Spleen (tissue), 11 donors: ENCODE measurements around the gene PRR30. TPM values are rescaled to one million over a fixed set of nuclear protein-coding genes. Genes with fewer than 3 reads are reported as not detected.

Source experiments
- DNase-seq: peaks from one replicate; pipeline ENCODE4 v3.0.0-alpha.2; 2020
- H3K27ac ChIP-seq, 8 donors: fragments of 200-600 bp; sonication (generic) in 7 of 8; 1 replicate in 4 of 8; 2 replicates in 4 of 8; pipeline versions ENCODE4 v1.5.0 to v1.8.0; 2016 to 2021; ENCODE audit warnings: inconsistent platforms in 4 of 8, mild to moderate bottlenecking in 4 of 8, moderate library complexity in 1 of 8
- H3K27me3 ChIP-seq, 7 donors: fragments of 200-600 bp; sonication (generic) in 6 of 7; replicated peaks in 1 of 7; 1 replicate in 4 of 7; 2 replicates in 3 of 7; pipeline versions ENCODE4 v1.5.0 to v1.8.0; 2016 to 2021; ENCODE audit warnings: inconsistent platforms in 3 of 7, mild to moderate bottlenecking in 1 of 7
- H3K36me3 ChIP-seq, 6 donors: fragments of 200-600 bp; sonication (generic) in 5 of 6; 1 replicate in 4 of 6; 2 replicates in 2 of 6; pipeline versions ENCODE4 v1.5.0 to v1.8.0; 2016 to 2021; ENCODE audit warnings: inconsistent platforms in 2 of 6
- H3K4me1 ChIP-seq, 6 donors: fragments of 200-600 bp; sonication (generic) in 5 of 6; 1 replicate in 3 of 6; 2 replicates in 3 of 6; pipeline versions ENCODE4 v1.5.0 to v1.8.0; 2016 to 2021; ENCODE audit warnings: inconsistent platforms in 3 of 6
- H3K4me3 ChIP-seq, 8 donors: fragments of 200-600 bp; sonication (generic) in 7 of 8; 1 replicate in 4 of 8; 2 replicates in 4 of 8; pipeline versions ENCODE4 v1.5.0 to v1.8.0; 2016 to 2021; ENCODE audit warnings: inconsistent platforms in 4 of 8, mild to moderate bottlenecking in 4 of 8, moderate library complexity in 2 of 8
- H3K9me3 ChIP-seq, 8 donors: fragments of 200-600 bp; sonication (generic) in 7 of 8; 1 replicate in 4 of 8; 2 replicates in 4 of 8; pipeline versions ENCODE4 v1.5.0 to v1.8.0; 2016 to 2021; ENCODE audit warnings: inconsistent platforms in 4 of 8
- POLR2A ChIP-seq, 3 donors: fragments of 450-650 bp; IDR thresholded peaks; one replicate each; pipeline ENCODE4 v1.5.1; 2017; ENCODE audit warnings: antibody characterized with exemption in 3 of 3, mild to moderate bottlenecking in 1 of 3
- POLR2AphosphoS5 ChIP-seq, 3 donors: sonication (generic); formaldehyde crosslinking; IDR thresholded peaks; one replicate each; pipeline ENCODE4 v1.5.1; 2017; ENCODE audit warnings: antibody characterized with exemption in 3 of 3
- WGBS, 5 donors: extraction: QIAGEN DNeasy Blood & Tissue Kit in 3 of 5; methylation state at CpG; one replicate each; pipeline versions ENCODE4 v1.1.5 to v1.1.7; 2013 to 2018; 5-methylcytosine and 5-hydroxymethylcytosine counted together
- intact Hi-C: fragments of 100-400 bp; cut with DNase I; formaldehyde crosslinking; loops from one replicate; pipeline ENCODE4 v1.15.0; 2023; ENCODE audit warnings: low total_unique reads
- polyA plus RNA-seq, 3 donors: library from polyadenylated mRNA; stranded (reverse); fragments of 200-250 nt; gene quantifications; one replicate each; pipeline ENCODE4 v1.2.1, GENCODE V29; 2013
- total RNA-seq, 7 donors: library from RNA; depleted of rRNA in 3 of 7; stranded (reverse); fragments of >200 nt in 3 of 7; fragmentation: NEBNext Ultra II Directional in 4 of 7; extraction: Animal tissue kit (Norgen Biotek cat#: 25700) in 4 of 7; gene quantifications; one replicate each; pipeline versions ENCODE4 v1.1.0 to v1.2.1, GENCODE V29; 2016 to 2021
- TF ChIP-seq, protein P1 (sequence below), 11 experiments: fragments of 200-600 bp in 7 of 11; fragments of 450-650 bp in 4 of 11; sonication (generic) in 4 of 11; IDR thresholded peaks in 8 of 11; conservative IDR thresholded peaks in 3 of 11; 1 replicate in 7 of 11; 2 replicates in 4 of 11; pipeline versions ENCODE4 v1.4.0 to v1.8.0; 2016 to 2021; ENCODE audit warnings: antibody characterized with exemption in 11 of 11, inconsistent platforms in 4 of 11, mild to moderate bottlenecking in 1 of 11
- donor health status: healthy with polysubstance abuse.
- donor health status: DM: no; HTN: no; CAD: no; lungs with moderate emphysema.
- donor health status: DM: no; HTN: no; CAD: no.
- donor health status: Bipolar disorder and iron deficiency.
- donor health status: healthy.
- donor health status: DM: no; HTN: no; CAD: no.
- donor health status: DM: yes; HTN: yes; CAD: no.

The PRR30 gene
- total and polyA plus RNA-seq, 10 donors, result not detected

DNA sequence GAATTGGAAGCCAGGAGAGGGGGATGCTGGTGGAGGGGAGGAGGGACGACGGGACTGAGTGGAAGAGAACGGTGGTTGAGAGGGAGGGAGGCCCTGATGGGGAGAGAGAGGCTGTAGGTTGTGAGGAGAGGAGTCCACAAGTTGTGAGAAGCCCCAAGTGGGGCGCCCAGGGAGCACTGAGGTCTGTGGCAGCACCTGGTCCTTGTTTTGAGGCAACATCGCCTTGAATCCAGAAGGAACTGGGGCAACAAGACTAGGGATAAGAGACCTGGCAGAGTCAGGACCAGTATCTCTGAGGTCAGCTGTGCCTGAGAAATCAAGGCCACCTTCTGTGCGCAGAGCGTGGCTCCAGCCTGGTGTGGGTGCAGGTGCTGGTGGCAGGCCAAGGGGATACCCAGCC, 1.1 kb downstream of the PRR30 start:
- no peaks in the 10 kb centered on the region for H3K9me3 ChIP-seq
- TF ChIP-seq, protein P1, sequence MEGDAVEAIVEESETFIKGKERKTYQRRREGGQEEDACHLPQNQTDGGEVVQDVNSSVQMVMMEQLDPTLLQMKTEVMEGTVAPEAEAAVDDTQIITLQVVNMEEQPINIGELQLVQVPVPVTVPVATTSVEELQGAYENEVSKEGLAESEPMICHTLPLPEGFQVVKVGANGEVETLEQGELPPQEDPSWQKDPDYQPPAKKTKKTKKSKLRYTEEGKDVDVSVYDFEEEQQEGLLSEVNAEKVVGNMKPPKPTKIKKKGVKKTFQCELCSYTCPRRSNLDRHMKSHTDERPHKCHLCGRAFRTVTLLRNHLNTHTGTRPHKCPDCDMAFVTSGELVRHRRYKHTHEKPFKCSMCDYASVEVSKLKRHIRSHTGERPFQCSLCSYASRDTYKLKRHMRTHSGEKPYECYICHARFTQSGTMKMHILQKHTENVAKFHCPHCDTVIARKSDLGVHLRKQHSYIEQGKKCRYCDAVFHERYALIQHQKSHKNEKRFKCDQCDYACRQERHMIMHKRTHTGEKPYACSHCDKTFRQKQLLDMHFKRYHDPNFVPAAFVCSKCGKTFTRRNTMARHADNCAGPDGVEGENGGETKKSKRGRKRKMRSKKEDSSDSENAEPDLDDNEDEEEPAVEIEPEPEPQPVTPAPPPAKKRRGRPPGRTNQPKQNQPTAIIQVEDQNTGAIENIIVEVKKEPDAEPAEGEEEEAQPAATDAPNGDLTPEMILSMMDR (IDR thresholded peaks at IDR 0.05 in 8 of 11, conservative IDR thresholded peaks at IDR 0.05 in 3 of 11), result no peak
- no peak for TF ChIP-seq POLR2A (IDR thresholded peaks at IDR 0.05)
- TF ChIP-seq POLR2AphosphoS5 (IDR thresholded peaks at IDR 0.05), result no peak
- WGBS, 5 donors, result 81 to 93% (median 86%) methylated on average over 6 to 7 of the region's 7 CpGs
- intact Hi-C loops, result no loop called here
- no peak for DNase-seq
- no peak overlapping the region for H3K4me3 ChIP-seq
- peaks cover 6 to 20% (median 10%) of the 10 kb centered on the region in 6 donors for H3K4me1 ChIP-seq
- H3K27ac ChIP-seq, result no peak overlapping the region
- no peaks in the 10 kb centered on the region for H3K27me3 ChIP-seq
- H3K36me3 ChIP-seq, result peaks cover 0 to 2% (median 0%) of the 10 kb centered on the region in 6 donors

DNA sequence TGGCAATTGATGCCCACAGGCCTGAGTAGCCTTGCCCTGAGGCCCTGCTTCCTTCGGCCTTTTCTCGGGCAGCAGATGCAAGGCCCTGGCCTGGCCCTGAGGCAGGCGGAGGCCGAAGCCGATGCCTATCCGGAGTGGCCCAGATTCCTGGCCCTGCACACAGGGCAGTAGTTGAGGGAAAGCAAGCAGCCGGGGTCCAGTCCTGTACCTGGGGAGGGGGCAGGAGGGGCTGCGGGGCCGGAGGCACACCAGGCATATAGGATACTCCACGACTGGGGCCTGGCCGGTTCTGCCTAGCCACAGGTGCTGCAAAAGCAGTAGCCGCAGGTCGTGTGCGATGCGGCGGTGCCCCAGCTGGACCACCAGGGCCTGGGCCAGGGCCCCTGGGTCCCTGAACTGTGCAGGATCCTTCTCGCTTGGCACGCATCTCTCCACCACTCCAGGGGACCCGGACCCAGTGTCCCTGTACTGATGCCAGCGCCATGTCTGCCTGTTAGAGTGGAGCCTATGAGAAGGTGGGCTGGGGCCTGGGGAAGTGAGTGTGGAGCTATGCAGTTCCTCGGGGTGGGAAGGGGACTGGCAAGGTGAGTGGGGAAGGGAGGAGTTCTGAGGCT, 1.8 kb downstream of the PRR30 start:
- Histone ChIP-seq H3K9me3 (no peaks in the 10 kb centered on the region), H3K4me1 (peaks cover 9 to 27% (median 17%) of the 10 kb centered on the region in 6 donors), H3K36me3 (peaks cover 0 to 9% (median 1%) of the 10 kb centered on the region in 6 donors), H3K4me3 (no peak overlapping the region), H3K27ac (no peak overlapping the region), H3K27me3 (no peaks in the 10 kb centered on the region)
- TF ChIP-seq, protein P1 (IDR thresholded peaks at IDR 0.05 in 8 of 11, conservative IDR thresholded peaks at IDR 0.05 in 3 of 11), result no peak
- TF ChIP-seq POLR2AphosphoS5 (IDR thresholded peaks at IDR 0.05) (no peak), POLR2A (IDR thresholded peaks at IDR 0.05) (no peak)
- WGBS, 5 donors, result 92 to 95% (median 93%) methylated on average over 15 to 21 of the region's 21 CpGs
- no peak for DNase-seq
- intact Hi-C loops, result no loop called here

DNA sequence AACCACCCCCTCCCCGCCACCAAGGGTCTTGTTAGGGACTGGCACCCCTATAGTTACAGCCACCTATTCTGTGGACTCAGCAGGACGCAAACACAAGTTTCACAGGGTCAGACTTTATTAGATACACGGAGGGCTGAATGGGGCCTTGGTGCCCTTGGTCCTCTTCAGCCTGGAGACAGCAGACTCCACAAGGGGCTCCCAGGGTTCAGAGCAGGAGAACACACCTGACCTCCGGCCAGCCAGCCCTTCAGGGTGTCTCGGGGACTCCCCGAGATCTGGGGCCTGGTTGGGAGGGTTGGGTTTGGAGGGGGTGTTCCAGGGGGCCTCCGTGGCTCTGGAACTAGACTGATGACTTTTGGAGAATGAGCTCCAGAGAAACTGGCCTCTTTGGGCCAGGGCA, 2.5 kb downstream of the PRR30 start:
- no peak overlapping the region for H3K27ac ChIP-seq
- 90 to 100% (median 93%) methylated on average over 3 to 7 of the region's 7 CpGs for WGBS, 5 donors
- H3K4me3 ChIP-seq, result no peak overlapping the region
- H3K4me1 ChIP-seq, result peaks cover 9 to 33% (median 22%) of the 10 kb centered on the region in 6 donors
- H3K9me3 ChIP-seq, result no peaks in the 10 kb centered on the region
- intact Hi-C loops, result no loop called here
- H3K36me3 ChIP-seq, result peaks cover 0 to 16% (median 8%) of the 10 kb centered on the region in 6 donors
- TF ChIP-seq POLR2AphosphoS5 (IDR thresholded peaks at IDR 0.05) (no peak), POLR2A (IDR thresholded peaks at IDR 0.05) (no peak)
- TF ChIP-seq, protein P1 (IDR thresholded peaks at IDR 0.05 in 8 of 11, conservative IDR thresholded peaks at IDR 0.05 in 3 of 11), result no peak
- DNase-seq, result no peak
- no peaks in the 10 kb centered on the region for H3K27me3 ChIP-seq

GRCh38 chr2:27135478-27135955, 3.7 kb downstream of the PRR30 start:
- no peak for DNase-seq
- intact Hi-C loops, result no loop called here
- Histone ChIP-seq H3K4me3 (no peak overlapping the region), H3K36me3 (peaks cover 0 to 28% (median 20%) of the 10 kb centered on the region in 6 donors), H3K9me3 (no peaks in the 10 kb centered on the region), H3K4me1 (peaks cover 9 to 35% (median 23%) of the 10 kb centered on the region in 6 donors), H3K27me3 (no peaks in the 10 kb centered on the region), H3K27ac (peak overlapping the region in 2 of 8 donors; percentile 90 to 96)
- 63 to 75% (median 70%) methylated on average over 10 to 12 of the region's 12 CpGs for WGBS, 5 donors
- TF ChIP-seq POLR2A (IDR thresholded peaks at IDR 0.05) (no peak), POLR2AphosphoS5 (IDR thresholded peaks at IDR 0.05) (no peak)
- TF ChIP-seq, protein P1 (IDR thresholded peaks at IDR 0.05 in 8 of 11, conservative IDR thresholded peaks at IDR 0.05 in 3 of 11), result no peak
